ENCODE data around the gene TMPRSS2. TPM values are rescaled to one million over a fixed set of nuclear protein-coding genes. Genes with fewer than 3 reads are reported as not detected.

TMPRSS2 gene
- total RNA-seq, 1 donor from 2014 or later: 0.84 TPM

DNA sequence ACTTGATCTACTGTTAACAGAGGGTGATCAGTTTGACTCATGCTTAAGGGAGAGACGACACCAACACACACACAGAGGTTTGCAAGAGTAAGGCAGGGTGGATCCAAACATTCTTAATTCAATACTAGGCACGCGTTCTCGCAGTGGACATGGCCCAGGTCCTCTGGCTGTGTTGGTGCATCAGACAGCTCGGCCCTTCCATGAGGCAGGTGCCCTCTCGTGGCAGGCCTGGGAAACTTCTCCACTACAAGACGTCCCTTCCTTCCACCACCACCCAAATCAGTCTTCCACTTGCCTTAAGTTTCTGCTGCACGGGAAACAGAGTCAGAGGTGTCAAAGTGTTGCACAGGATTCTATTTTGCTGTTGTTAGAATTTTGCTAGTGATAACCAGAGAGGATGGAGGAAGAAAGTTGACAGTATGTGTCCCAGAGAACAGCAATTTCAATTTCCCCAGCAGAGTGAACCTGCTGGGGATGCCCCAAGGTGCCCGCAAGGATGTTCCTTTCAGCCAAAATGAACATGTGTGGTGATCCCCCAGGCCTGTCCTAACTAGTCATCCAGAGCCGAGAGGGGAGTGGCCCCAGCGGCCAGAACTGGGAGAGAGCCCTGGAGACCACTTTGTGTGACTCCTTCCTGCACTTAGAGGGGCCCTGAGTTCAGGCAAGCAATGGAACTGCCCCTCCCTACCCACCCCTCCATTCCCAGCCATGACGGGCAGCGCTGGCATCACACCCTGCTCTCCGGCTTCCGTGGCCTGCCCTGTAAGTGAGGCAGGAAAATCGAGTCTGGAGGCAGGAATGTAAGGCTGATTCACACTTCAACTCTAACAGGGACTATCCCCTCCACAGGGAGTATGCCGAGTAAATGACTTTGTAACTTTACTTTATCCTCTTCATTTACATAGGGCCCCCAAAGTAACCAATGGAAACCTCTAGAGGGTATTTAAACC lies 47.1 kb downstream of the TMPRSS2 start:
- H3K4me3 ChIP-seq (ENCODE audit: insufficient read depth, low read depth, low read length): no peak overlapping the region
- H3K9me3 ChIP-seq (ENCODE audit: insufficient read depth, low read depth, low read length): no peaks in the 10 kb centered on the region
- Mint-ChIP-seq H3K4me1 (ENCODE audit: low read depth, unreplicated experiment) (peaks cover 33% of the 10 kb centered on the region), H3K27me3 (ENCODE audit: low read depth, unreplicated experiment) (no peaks in the 10 kb centered on the region), H3K36me3 (ENCODE audit: low read depth, unreplicated experiment) (peaks cover 30% of the 10 kb centered on the region), H3K9me3 (ENCODE audit: unreplicated experiment) (peaks cover 9% of the 10 kb centered on the region), H3K4me3 (ENCODE audit: unreplicated experiment) (no peak overlapping the region), H3K27ac (ENCODE audit: unreplicated experiment) (no peak overlapping the region)
- DNase-seq (ENCODE audit: low read depth) (no peak), FAIRE-seq (no peak)
- no peak overlapping the region for H3K4me2 ChIP-seq (ENCODE audit: low read length)
- no peaks in the 10 kb centered on the region for H3K27me3 ChIP-seq (ENCODE audit: insufficient read depth, low read length)
- no peaks in the 10 kb centered on the region for H3K4me1 ChIP-seq (ENCODE audit: insufficient read depth, low read length)
- no peaks in the 10 kb centered on the region for H4K20me1 ChIP-seq (ENCODE audit: insufficient read depth, low read length)
- H2AFZ ChIP-seq (ENCODE audit: low read depth, low read length): no peak overlapping the region
- peak overlapping the region; percentile 13 for H3K9ac ChIP-seq (ENCODE audit: low read length)
- H3K79me2 ChIP-seq (ENCODE audit: insufficient read depth, low read length): no peaks in the 10 kb centered on the region
- H3K36me3 ChIP-seq (ENCODE audit: insufficient read depth, low read length): no peaks in the 10 kb centered on the region
- H3K27ac ChIP-seq (ENCODE audit: low read depth, low read length): no peak overlapping the region
- TF ChIP-seq, protein P1, sequence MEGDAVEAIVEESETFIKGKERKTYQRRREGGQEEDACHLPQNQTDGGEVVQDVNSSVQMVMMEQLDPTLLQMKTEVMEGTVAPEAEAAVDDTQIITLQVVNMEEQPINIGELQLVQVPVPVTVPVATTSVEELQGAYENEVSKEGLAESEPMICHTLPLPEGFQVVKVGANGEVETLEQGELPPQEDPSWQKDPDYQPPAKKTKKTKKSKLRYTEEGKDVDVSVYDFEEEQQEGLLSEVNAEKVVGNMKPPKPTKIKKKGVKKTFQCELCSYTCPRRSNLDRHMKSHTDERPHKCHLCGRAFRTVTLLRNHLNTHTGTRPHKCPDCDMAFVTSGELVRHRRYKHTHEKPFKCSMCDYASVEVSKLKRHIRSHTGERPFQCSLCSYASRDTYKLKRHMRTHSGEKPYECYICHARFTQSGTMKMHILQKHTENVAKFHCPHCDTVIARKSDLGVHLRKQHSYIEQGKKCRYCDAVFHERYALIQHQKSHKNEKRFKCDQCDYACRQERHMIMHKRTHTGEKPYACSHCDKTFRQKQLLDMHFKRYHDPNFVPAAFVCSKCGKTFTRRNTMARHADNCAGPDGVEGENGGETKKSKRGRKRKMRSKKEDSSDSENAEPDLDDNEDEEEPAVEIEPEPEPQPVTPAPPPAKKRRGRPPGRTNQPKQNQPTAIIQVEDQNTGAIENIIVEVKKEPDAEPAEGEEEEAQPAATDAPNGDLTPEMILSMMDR (IDR thresholded peaks at IDR 0.05; ENCODE audit: insufficient read depth, low read depth, low read length): peak; percentile 72
- TF ChIP-seq EZH2 (IDR thresholded peaks at IDR 0.05; ENCODE audit: insufficient read depth, low read length): no peak

DNA sequence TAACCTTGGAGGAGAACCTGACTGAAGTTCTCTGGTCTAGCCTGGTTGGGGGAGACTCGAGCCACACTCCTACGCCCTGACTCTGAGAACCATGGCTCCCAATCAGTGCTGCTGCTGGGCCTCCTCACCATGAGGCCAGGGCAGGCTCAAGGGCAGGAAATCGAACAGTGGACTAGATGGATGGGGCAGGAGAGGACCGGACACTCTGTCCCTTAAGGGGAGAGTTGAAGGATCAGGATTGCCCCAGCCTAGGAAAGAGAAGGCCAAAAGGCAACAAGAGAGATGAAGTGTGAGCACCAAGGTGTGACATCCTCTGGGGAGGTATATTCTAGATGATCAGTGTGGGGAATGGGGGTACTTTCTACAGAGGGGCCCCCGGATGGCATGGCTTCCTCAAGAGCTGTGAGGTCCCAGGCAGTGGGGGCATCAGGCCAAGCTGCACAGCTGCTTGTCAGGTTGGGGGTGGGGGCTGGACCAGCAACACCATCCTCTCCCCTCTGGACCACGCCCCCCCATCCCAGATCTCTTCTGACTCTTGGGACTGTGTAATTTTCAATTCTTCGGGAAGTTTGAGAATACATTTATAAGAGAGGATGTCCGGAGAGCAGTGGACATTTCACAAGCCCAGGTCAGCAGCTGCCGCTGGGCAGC lies 47.9 kb downstream of the TMPRSS2 start:
- H3K4me1 ChIP-seq (ENCODE audit: insufficient read depth, low read length): no peaks in the 10 kb centered on the region
- Mint-ChIP-seq H3K4me3 (ENCODE audit: unreplicated experiment) (peak overlapping the region; percentile 43), H3K36me3 (ENCODE audit: low read depth, unreplicated experiment) (peaks cover 30% of the 10 kb centered on the region), H3K27ac (ENCODE audit: unreplicated experiment) (peak overlapping the region; percentile 10), H3K4me1 (ENCODE audit: low read depth, unreplicated experiment) (peaks cover 33% of the 10 kb centered on the region), H3K9me3 (ENCODE audit: unreplicated experiment) (peaks cover 9% of the 10 kb centered on the region), H3K27me3 (ENCODE audit: low read depth, unreplicated experiment) (no peaks in the 10 kb centered on the region)
- no peaks in the 10 kb centered on the region for H3K79me2 ChIP-seq (ENCODE audit: insufficient read depth, low read length)
- no peak for DNase-seq (ENCODE audit: low read depth)
- no peaks in the 10 kb centered on the region for H3K36me3 ChIP-seq (ENCODE audit: insufficient read depth, low read length)
- no peak for FAIRE-seq
- H3K4me3 ChIP-seq (ENCODE audit: insufficient read depth, low read depth, low read length): no peak overlapping the region
- no peak for TF ChIP-seq EZH2 (IDR thresholded peaks at IDR 0.05; ENCODE audit: insufficient read depth, low read length)
- no peaks in the 10 kb centered on the region for H4K20me1 ChIP-seq (ENCODE audit: insufficient read depth, low read length)
- no peak overlapping the region for H2AFZ ChIP-seq (ENCODE audit: low read depth, low read length)
- no peaks in the 10 kb centered on the region for H3K27me3 ChIP-seq (ENCODE audit: insufficient read depth, low read length)
- no peaks in the 10 kb centered on the region for H3K9me3 ChIP-seq (ENCODE audit: insufficient read depth, low read depth, low read length)
- H3K9ac ChIP-seq (ENCODE audit: low read length): no peak overlapping the region
- H3K4me2 ChIP-seq (ENCODE audit: low read length): no peak overlapping the region
- H3K27ac ChIP-seq (ENCODE audit: low read depth, low read length): no peak overlapping the region

DNA sequence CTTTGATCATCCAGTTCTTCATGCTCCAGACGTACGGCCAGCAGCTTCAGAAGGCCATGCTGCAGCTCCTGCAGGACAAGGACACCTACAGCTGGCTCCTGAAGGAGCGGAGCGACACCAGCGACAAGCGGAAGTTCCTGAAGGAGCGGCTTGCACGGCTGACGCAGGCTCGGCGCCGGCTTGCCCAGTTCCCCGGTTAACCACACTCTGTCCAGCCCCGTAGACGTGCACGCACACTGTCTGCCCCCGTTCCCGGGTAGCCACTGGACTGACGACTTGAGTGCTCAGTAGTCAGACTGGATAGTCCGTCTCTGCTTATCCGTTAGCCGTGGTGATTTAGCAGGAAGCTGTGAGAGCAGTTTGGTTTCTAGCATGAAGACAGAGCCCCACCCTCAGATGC lies 49.4 kb downstream of the TMPRSS2 start:
- H2AFZ ChIP-seq (ENCODE audit: low read depth, low read length): no peak overlapping the region
- TF ChIP-seq, protein P1 (IDR thresholded peaks at IDR 0.05; ENCODE audit: insufficient read depth, low read depth, low read length): no peak
- TF ChIP-seq EZH2 (IDR thresholded peaks at IDR 0.05; ENCODE audit: insufficient read depth, low read length): no peak
- H3K9me3 ChIP-seq (ENCODE audit: insufficient read depth, low read depth, low read length): no peaks in the 10 kb centered on the region
- peaks cover 27% of the 10 kb centered on the region for H3K36me3 Mint-ChIP-seq (ENCODE audit: low read depth, unreplicated experiment)
- no peak overlapping the region for H3K9ac ChIP-seq (ENCODE audit: low read length)
- DNase-seq (ENCODE audit: low read depth) (no peak), FAIRE-seq (no peak)
- H3K4me3 Mint-ChIP-seq (ENCODE audit: unreplicated experiment): no peak overlapping the region
- H3K4me2 ChIP-seq (ENCODE audit: low read length): no peak overlapping the region
- H3K27ac Mint-ChIP-seq (ENCODE audit: unreplicated experiment): peak overlapping the region; percentile 13
- no peaks in the 10 kb centered on the region for H3K4me1 ChIP-seq (ENCODE audit: insufficient read depth, low read length)
- no peaks in the 10 kb centered on the region for H3K79me2 ChIP-seq (ENCODE audit: insufficient read depth, low read length)
- no peak overlapping the region for H3K27ac ChIP-seq (ENCODE audit: low read depth, low read length)
- no peak overlapping the region for H3K4me3 ChIP-seq (ENCODE audit: insufficient read depth, low read depth, low read length)
- H3K27me3 ChIP-seq (ENCODE audit: insufficient read depth, low read length): no peaks in the 10 kb centered on the region
- H3K36me3 ChIP-seq (ENCODE audit: insufficient read depth, low read length): no peaks in the 10 kb centered on the region
- H3K4me1 Mint-ChIP-seq (ENCODE audit: low read depth, unreplicated experiment): peaks cover 33% of the 10 kb centered on the region
- H4K20me1 ChIP-seq (ENCODE audit: insufficient read depth, low read length): no peaks in the 10 kb centered on the region
- peaks cover under 1% of the 10 kb centered on the region for H3K9me3 Mint-ChIP-seq (ENCODE audit: unreplicated experiment)
- no peaks in the 10 kb centered on the region for H3K27me3 Mint-ChIP-seq (ENCODE audit: low read depth, unreplicated experiment)
